ENCODE measurements around the gene LRRC70. TPM values are rescaled to one million over a fixed set of nuclear protein-coding genes. Genes with fewer than 3 reads are reported as not detected.

The LRRC70 gene
- total RNA-seq, 1 experiment from 2014 or later = 0.54 TPM

DNA sequence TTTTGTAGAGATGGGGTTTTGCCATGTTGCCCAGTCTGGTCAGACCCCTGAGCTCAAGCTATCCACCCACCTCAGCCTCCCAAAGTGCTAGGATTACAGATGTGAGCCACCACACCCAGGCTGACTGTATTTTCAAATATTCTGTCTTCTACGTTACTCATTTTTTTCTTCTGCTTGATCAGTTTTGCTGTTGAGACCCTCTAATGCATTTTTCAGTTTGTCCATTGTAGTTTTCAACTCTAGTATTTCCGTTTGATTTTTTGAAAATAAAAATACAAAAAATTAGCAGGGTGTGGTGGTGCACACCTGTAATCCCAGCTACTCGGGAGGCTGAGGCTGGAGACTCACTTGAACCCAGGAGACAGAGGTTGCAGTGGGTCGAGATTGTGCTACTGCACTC, 10.5 kb upstream of the LRRC70 start:
- Mint-ChIP-seq H3K4me1 (ENCODE audit: insufficient read depth, unreplicated experiment) (no peaks in the 10 kb centered on the region), H3K27me3 (ENCODE audit: insufficient read depth, unreplicated experiment) (no peaks in the 10 kb centered on the region), H3K9me3 (ENCODE audit: unreplicated experiment) (peaks cover 7% of the 10 kb centered on the region), H3K4me3 (ENCODE audit: unreplicated experiment) (no peak overlapping the region), H3K36me3 (ENCODE audit: insufficient read depth, unreplicated experiment) (peaks cover 10% of the 10 kb centered on the region), H3K27ac (ENCODE audit: low read depth, unreplicated experiment) (no peak overlapping the region)
- intact Hi-C loops (cut with micrococcal nuclease) = no loop called here
- TF ChIP-seq, protein P1, sequence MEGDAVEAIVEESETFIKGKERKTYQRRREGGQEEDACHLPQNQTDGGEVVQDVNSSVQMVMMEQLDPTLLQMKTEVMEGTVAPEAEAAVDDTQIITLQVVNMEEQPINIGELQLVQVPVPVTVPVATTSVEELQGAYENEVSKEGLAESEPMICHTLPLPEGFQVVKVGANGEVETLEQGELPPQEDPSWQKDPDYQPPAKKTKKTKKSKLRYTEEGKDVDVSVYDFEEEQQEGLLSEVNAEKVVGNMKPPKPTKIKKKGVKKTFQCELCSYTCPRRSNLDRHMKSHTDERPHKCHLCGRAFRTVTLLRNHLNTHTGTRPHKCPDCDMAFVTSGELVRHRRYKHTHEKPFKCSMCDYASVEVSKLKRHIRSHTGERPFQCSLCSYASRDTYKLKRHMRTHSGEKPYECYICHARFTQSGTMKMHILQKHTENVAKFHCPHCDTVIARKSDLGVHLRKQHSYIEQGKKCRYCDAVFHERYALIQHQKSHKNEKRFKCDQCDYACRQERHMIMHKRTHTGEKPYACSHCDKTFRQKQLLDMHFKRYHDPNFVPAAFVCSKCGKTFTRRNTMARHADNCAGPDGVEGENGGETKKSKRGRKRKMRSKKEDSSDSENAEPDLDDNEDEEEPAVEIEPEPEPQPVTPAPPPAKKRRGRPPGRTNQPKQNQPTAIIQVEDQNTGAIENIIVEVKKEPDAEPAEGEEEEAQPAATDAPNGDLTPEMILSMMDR (IDR thresholded peaks at IDR 0.05; ENCODE audit: unreplicated experiment) = no peak
- no peak for DNase-seq (ENCODE audit: unreplicated experiment)
- no TSS peak for BruUV-seq (replicated peaks)
- ChIA-PET CTCF (no interaction called here), POLR2A (no interaction called here)

DNA sequence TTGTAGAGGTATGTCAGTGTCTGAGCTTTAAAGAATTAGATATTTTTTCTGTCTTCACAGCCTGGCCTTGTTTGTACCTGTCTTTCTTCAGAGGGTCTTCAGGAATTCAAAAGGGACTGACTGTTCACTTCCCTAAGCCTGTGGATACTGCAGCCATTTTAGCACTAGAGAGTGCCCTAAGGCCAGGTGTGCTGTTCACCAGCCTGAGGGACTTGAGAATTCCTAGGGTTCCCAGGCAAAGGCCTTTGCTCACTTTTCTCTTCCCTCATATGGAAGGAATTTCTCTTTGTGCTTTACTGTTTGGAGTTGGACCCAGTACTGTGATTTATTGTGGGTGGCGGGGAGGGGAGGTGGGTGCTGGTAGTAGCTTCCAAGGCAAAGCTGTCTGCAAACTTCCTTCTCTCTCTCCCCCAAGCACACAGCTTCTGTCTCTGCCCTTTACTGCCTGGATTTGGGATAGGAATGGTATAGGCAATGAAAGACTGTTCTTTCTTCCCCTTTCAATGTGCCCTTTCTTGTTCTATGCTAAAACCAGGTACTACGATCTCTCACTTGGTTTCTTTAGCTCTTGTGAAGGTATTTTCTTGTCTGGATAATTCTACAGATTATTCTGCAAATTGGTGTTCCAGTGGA, 9.7 kb upstream of the LRRC70 start:
- POLR2A ChIA-PET = no interaction called here
- Mint-ChIP-seq H3K4me1 (ENCODE audit: insufficient read depth, unreplicated experiment) (no peaks in the 10 kb centered on the region), H3K27me3 (ENCODE audit: insufficient read depth, unreplicated experiment) (no peaks in the 10 kb centered on the region), H3K9me3 (ENCODE audit: unreplicated experiment) (peaks cover 7% of the 10 kb centered on the region), H3K27ac (ENCODE audit: low read depth, unreplicated experiment) (no peak overlapping the region), H3K4me3 (ENCODE audit: unreplicated experiment) (no peak overlapping the region), H3K36me3 (ENCODE audit: insufficient read depth, unreplicated experiment) (peaks cover 10% of the 10 kb centered on the region)
- CTCF ChIA-PET = interaction anchor here (0.6 kb wide), 1 partner anchor 1435 kb away, joined by 3 read pairs; no protein-coding TSS in a partner anchor
- BruUV-seq (replicated peaks) = no TSS peak
- intact Hi-C loops (cut with micrococcal nuclease) = no loop called here
- TF ChIP-seq, protein P1 (IDR thresholded peaks at IDR 0.05; ENCODE audit: unreplicated experiment) = no peak
- DNase-seq (ENCODE audit: unreplicated experiment) = no peak

DNA sequence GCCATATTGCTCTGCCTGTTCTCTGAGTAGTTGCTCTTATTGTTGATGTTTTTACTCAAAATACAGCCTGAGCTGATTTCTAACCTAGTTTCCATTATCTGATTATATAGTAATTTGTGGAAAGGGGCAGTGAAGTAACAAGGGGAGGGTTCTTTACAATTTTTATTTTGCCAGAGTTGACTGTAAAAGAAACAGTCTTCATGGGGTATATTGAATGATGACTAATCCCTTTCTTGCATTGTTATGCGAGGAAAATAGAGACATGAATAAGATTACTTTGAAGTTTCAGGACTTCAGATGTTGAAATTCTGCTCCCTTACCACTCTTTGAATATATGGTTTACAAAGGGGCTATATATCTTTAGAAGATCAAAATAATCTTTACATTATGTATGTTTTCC, 9.1 kb upstream of the LRRC70 start:
- no peak overlapping the region for H3K27ac Mint-ChIP-seq (ENCODE audit: low read depth, unreplicated experiment)
- ChIA-PET POLR2A (no interaction called here), CTCF (no interaction called here)
- TF ChIP-seq, protein P1 (IDR thresholded peaks at IDR 0.05; ENCODE audit: unreplicated experiment) = no peak
- H3K4me1 Mint-ChIP-seq (ENCODE audit: insufficient read depth, unreplicated experiment) = no peaks in the 10 kb centered on the region
- peaks cover 7% of the 10 kb centered on the region for H3K9me3 Mint-ChIP-seq (ENCODE audit: unreplicated experiment)
- no TSS peak for BruUV-seq (replicated peaks)
- peaks cover 10% of the 10 kb centered on the region for H3K36me3 Mint-ChIP-seq (ENCODE audit: insufficient read depth, unreplicated experiment)
- intact Hi-C loops (cut with micrococcal nuclease) = no loop called here
- DNase-seq (ENCODE audit: unreplicated experiment) = peak; percentile 3
- no peaks in the 10 kb centered on the region for H3K27me3 Mint-ChIP-seq (ENCODE audit: insufficient read depth, unreplicated experiment)
- H3K4me3 Mint-ChIP-seq (ENCODE audit: unreplicated experiment) = no peak overlapping the region

DNA sequence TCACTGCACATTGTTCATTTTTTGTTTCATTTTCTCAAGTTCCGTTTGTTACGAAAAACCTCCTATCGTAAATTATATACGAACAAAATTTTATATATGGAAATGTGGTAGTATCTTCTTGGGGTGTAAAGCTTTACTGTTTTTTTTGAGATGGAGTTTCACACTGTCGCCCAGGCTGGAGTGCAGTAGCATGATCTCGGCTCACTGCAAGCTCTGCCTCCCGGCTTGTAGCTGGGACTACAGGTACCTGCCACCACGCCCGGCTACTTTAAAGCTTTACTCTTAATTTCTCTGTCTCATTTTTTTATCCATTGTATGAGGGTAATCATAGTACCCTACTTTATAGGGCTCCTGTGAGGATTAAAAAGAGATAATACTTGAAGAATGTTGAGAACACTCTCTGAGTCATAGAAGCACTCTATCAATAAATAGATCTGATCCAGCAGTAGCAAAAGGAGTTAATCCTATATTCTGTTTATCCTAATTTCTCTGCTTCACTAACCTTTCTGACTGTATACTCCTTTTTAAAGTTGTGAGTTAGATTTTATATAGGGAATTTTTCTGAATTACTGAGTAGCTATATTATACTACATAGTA, 5.6 kb upstream of the LRRC70 start:
- intact Hi-C loops (cut with micrococcal nuclease) = no loop called here

More for the DNA sequence above, 5.6 kb upstream of the LRRC70 start:
- ChIA-PET POLR2A (interaction anchor here (0.6 kb wide), 1 partner anchor 169 kb away, joined by 3 read pairs; the partner anchor contains the start of gene DIMT1), CTCF (interaction anchor here (0.6 to 1.4 kb wide), 2 partner anchors 95 to 113 kb away, joined by 3 to 4 read pairs; no protein-coding TSS in a partner anchor)
- no TSS peak for BruUV-seq (replicated peaks)
- no peaks in the 10 kb centered on the region for H3K9me3 Mint-ChIP-seq (ENCODE audit: unreplicated experiment)
- no peak for DNase-seq (ENCODE audit: unreplicated experiment)
- TF ChIP-seq, protein P1 (IDR thresholded peaks at IDR 0.05; ENCODE audit: unreplicated experiment) = no peak
- H3K4me3 Mint-ChIP-seq (ENCODE audit: unreplicated experiment) = no peak overlapping the region
- H3K27me3 Mint-ChIP-seq (ENCODE audit: insufficient read depth, unreplicated experiment) = no peaks in the 10 kb centered on the region
- no peak overlapping the region for H3K27ac Mint-ChIP-seq (ENCODE audit: low read depth, unreplicated experiment)
- H3K4me1 Mint-ChIP-seq (ENCODE audit: insufficient read depth, unreplicated experiment) = no peaks in the 10 kb centered on the region
- peaks cover 6% of the 10 kb centered on the region for H3K36me3 Mint-ChIP-seq (ENCODE audit: insufficient read depth, unreplicated experiment)

Data from MCF 10A (cell line).